ENCODE results near the gene MAD1L1. TPM values are rescaled to one million over a fixed set of nuclear protein-coding genes. Genes with fewer than 3 reads are reported as not detected.

The MAD1L1 gene
- total and polyA plus RNA-seq, 2 of the 13 experiments (the other 11 are each of a cell fraction or from before 2014, with no cell fraction given) = 17.4 to 64.7 TPM

GRCh38 chr7:1978656-1979590 lies 253.8 kb downstream of the MAD1L1 start:
- intact Hi-C loops (cut with micrococcal nuclease; ENCODE audit: unreplicated experiment) = no loop called here
- FAIRE-seq = no peak
- H2AFZ ChIP-seq (ENCODE audit: low read length) = no peak overlapping the region
- H3K36me3 ChIP-seq (replicated peaks in 1 of 2; ENCODE audit: control insufficient read depth in 1 of 2, insufficient read depth in 2 of 2, low read length in 2 of 2) = peaks cover 2 to 22% of the 10 kb centered on the region in 2 experiments; a peak in 1 of 5 replicates
- H4K20me1 ChIP-seq (ENCODE audit: insufficient read depth, low read length) = no peaks in the 10 kb centered on the region
- no peaks in the 10 kb centered on the region for H3K9me3 ChIP-seq (ENCODE audit: low read length)
- ATAC-seq = no peak; the same call in 2 of the 3 replicates
- H3K4me3 ChIP-seq (replicated peaks in 1 of 3; ENCODE audit: insufficient read depth in 1 of 3, low read depth in 2 of 3, low read length in 3 of 3) = no peak overlapping the region
- DNase-seq (ENCODE audit: low spot score) = no peak
- ChIA-PET CTCF (ENCODE audit: low intra/inter-chr PET ratio, low total read pairs) (no interaction called here), POLR2A (no interaction called here)
- H3K27me3 ChIP-seq (ENCODE audit: control insufficient read depth in 1 of 2, insufficient read depth in 2 of 2, low read length in 2 of 2) = no peaks in the 10 kb centered on the region
- H3K4me2 ChIP-seq (ENCODE audit: low read depth, low read length) = no peak overlapping the region
- H3K9ac ChIP-seq (ENCODE audit: insufficient read depth, low read depth, low read length) = no peak overlapping the region
- no TSS peak for BruUV-seq (replicated peaks)
- no peak overlapping the region for H3K27ac ChIP-seq (ENCODE audit: extremely low read length, insufficient read depth, low read length)
- H3K4me1 ChIP-seq (ENCODE audit: insufficient read depth, low read length) = no peaks in the 10 kb centered on the region
- WGBS (ENCODE audit: low lambda C conversion rate) = 98% methylated on average over 20 of the region's 31 CpGs
- no peaks in the 10 kb centered on the region for H3K79me2 ChIP-seq (ENCODE audit: insufficient read depth, low read length)
- in situ Hi-C loops (cut with HindIII; ENCODE audit: extremely low pct_ligation_motif_present, low pct_unique_long_range_greater_than_20kb) = no loop called here
- TF ChIP-seq ZMYM2 (CRISPR knock-in tag; IDR thresholded peaks at IDR 0.05) (no peak), ZFY (CRISPR knock-in tag; IDR thresholded peaks at IDR 0.05) (no peak), ETV5 (CRISPR knock-in tag; IDR thresholded peaks at IDR 0.05; ENCODE audit: borderline replicate concordance) (no peak), ATF7-NPFF (CRISPR knock-in tag; IDR thresholded peaks at IDR 0.05; ENCODE audit: low read depth) (no peak), ZSCAN5A (CRISPR knock-in tag; IDR thresholded peaks at IDR 0.05; ENCODE audit: borderline replicate concordance) (no peak), BCLAF1 (IDR thresholded peaks at IDR 0.05) (no peak), ONECUT2 (CRISPR knock-in tag; IDR thresholded peaks at IDR 0.05) (no peak), JARID2 (CRISPR knock-in tag; IDR thresholded peaks at IDR 0.05; ENCODE audit: insufficient replicate concordance) (no peak), NFYC (CRISPR knock-in tag; IDR thresholded peaks at IDR 0.05) (no peak), HNRNPLL (IDR thresholded peaks at IDR 0.05; ENCODE audit: low read depth, low read length, poor library complexity, severe bottlenecking) (no peak), MED8 (CRISPR knock-in tag; IDR thresholded peaks at IDR 0.05; ENCODE audit: insufficient replicate concordance) (no peak)

Data from HepG2 (cell line).